H1 (cell line): ENCODE results near the gene ACLY. TPM values are rescaled to one million over a fixed set of nuclear protein-coding genes. Genes with fewer than 3 reads are reported as not detected.

ENCODE experiments used
- ASH2L ChIP-seq: fragments of 200-600, 300-600 bp; sonication (generic); IDR thresholded peaks from one replicate; pipeline ENCODE4 v1.7.1; 2017; ENCODE audit warnings: low read length
- CTBP2 ChIP-seq: IDR thresholded peaks from 2 replicates; pipeline ENCODE4 v1.7.0; 2011; ENCODE audit warnings: borderline replicate concordance, mild to moderate bottlenecking, moderate library complexity, mixed read lengths, low read length; ENCODE audit not compliant: insufficient read depth, insufficient read length
- GABPA ChIP-seq: IDR thresholded peaks from 2 replicates; pipeline ENCODE4 v1.6.1; 2011; ENCODE audit warnings: mild to moderate bottlenecking, low read length, moderate library complexity, borderline replicate concordance; ENCODE audit not compliant: insufficient read depth
- HDAC2 ChIP-seq, 2 experiments: fragments of 300-600 bp in 1 of 2; sonication (generic) in 1 of 2; IDR thresholded peaks; 2 replicates each; pipeline ENCODE4 v1.6.1; 2011 to 2012; ENCODE audit warnings: low read depth in 2 of 2, low read length in 2 of 2, mild to moderate bottlenecking in 2 of 2, moderate library complexity in 2 of 2, borderline replicate concordance in 1 of 2, inconsistent platforms in 1 of 2
- JUN ChIP-seq: IDR thresholded peaks from 2 replicates; pipeline ENCODE4 v1.6.1; 2011; ENCODE audit warnings: low read depth, mild to moderate bottlenecking, improper control_type of control experiment, low read length
- KDM1A ChIP-seq: fragments of 200-600, 300-600 bp; sonication (generic); IDR thresholded peaks from 2 replicates; pipeline ENCODE4 v1.7.1; 2016; ENCODE audit warnings: mild to moderate bottlenecking, low read length, borderline replicate concordance
- RNF2 ChIP-seq: fragments of 200-900, 300-1000 bp; sonication (generic); IDR thresholded peaks from 2 replicates; pipeline ENCODE4 v1.7.1; 2016; ENCODE audit warnings: borderline replicate concordance, low read depth, mild to moderate bottlenecking, antibody characterized with exemption, low read length; ENCODE audit not compliant: poor library complexity, severe bottlenecking; ENCODE audit errors: missing control alignments
- SIRT6 ChIP-seq: IDR thresholded peaks from one replicate; pipeline ENCODE4 v1.7.1; 2012; ENCODE audit warnings: low read length, inconsistent platforms
- polyA plus RNA-seq, 7 experiments: library from polyadenylated mRNA; depleted of rRNA in 3 of 7; stranded (reverse) in 5 of 7; unstranded in 2 of 7; fragments of >200 nt in 5 of 7; fragments of 200-250 nt in 2 of 7; gene quantifications; 1 replicate in 5 of 7; 2 replicates in 1 of 7; 4 replicates in 1 of 7; pipeline versions ENCODE4 v1.2.1 to v1.2.3, GENCODE V29; 2011 to 2013; ENCODE audit warnings: missing spikeins in 2 of 7, mixed read lengths in 2 of 7
- total RNA-seq: library from RNA; stranded (reverse); fragmentation: NEBNext Ultra II Directional; extraction: Animal tissue kit (Norgen Biotek cat#: 25700); gene quantifications from 2 replicates; pipeline ENCODE4 v1.2.1, GENCODE V29; 2021

ACLY gene
- total and polyA plus RNA-seq, 2 of the 8 experiments (the other 6 are each of a cell fraction or from before 2014, with no cell fraction given), result 167 to 393 TPM

DNA sequence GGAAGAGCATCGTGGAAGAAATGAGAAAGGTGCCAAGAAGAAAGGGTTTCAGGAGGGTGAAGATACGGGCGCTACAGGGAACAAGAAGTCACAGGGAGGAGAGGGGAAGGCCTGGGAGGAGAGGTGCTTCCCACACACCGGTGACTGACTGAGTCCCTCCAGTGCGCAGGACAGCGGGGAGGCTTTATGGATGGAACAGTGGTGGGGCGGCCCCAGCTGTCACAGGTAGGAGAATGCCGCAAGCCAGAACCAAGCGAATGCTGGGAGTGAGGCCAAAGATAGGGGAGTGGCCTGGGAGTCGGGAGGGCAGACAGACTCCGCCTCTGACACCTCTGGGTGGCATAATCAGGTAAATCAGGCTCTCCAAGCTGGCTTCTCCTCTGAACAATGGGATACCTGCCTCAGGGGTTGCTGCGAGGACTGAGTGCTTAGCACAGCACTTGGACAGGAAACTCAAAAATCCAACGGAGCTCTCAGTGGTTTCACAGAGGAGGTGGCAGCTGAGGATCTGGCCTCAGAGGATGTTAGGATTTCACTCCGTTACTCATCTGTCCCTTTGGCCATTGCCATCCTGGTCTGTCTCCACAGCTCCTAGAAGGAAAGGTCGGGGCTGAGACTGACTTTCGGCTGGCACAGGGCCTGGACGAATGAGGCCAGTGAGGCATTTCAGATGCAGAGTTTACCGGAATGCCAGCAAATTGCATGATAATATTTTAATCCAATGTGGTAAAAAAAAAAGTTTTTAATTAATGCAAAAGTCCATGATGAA is 47.1 kb upstream of the ACLY start (continued):
- TF ChIP-seq GABPA, result no peak
- no peak; a peak in 1 of 4 replicates for TF ChIP-seq HDAC2 (IDR thresholded peaks at IDR 0.05; ENCODE audit: borderline replicate concordance in 1 of 2, low read depth in 2 of 2, low read length in 2 of 2)
- no peak for TF ChIP-seq ASH2L
- 0 out of 2 replicates have a peak, but pooled peaks have one; percentile 9 for TF ChIP-seq KDM1A
- no peak for TF ChIP-seq SIRT6
- TF ChIP-seq CTBP2, result no peak
- no peak for TF ChIP-seq JUN
- no peak for TF ChIP-seq RNF2
